HFFc6 (cell line): Measurements from ENCODE around the gene MCM3AP. TPM values are rescaled to one million over a fixed set of nuclear protein-coding genes. Genes with fewer than 3 reads are reported as not detected.

ENCODE experiments used
- DNase-seq: peaks from one replicate; pipeline ENCODE4 v3.0.0-alpha.2; 2018
- H3K27ac Mint-ChIP-seq: 2 replicates; pipeline ENCODE4 v1.8.0; 2020; ENCODE audit warnings: mild to moderate bottlenecking, mixed read lengths
- H3K27me3 Mint-ChIP-seq: 2 replicates; pipeline ENCODE4 v1.8.0; 2021; ENCODE audit warnings: mild to moderate bottlenecking, moderate library complexity, mixed read lengths; ENCODE audit not compliant: insufficient read depth
- H3K36me3 Mint-ChIP-seq: 2 replicates; pipeline ENCODE4 v1.8.0; 2021; ENCODE audit warnings: low read depth, mixed read lengths
- H3K4me1 Mint-ChIP-seq: 2 replicates; pipeline ENCODE4 v1.8.0; 2020; ENCODE audit warnings: low read depth, mixed read lengths
- H3K4me3 Mint-ChIP-seq: 2 replicates; pipeline ENCODE4 v1.8.0; 2020; ENCODE audit warnings: mild to moderate bottlenecking, moderate library complexity, mixed read lengths
- H3K9me3 Mint-ChIP-seq: 2 replicates; pipeline ENCODE4 v1.8.0; 2020; ENCODE audit warnings: mild to moderate bottlenecking, mixed read lengths
- total RNA-seq, 6 experiments: library from RNA; stranded (reverse); fragmentation: NEBNext Ultra II Directional; extraction: Animal tissue kit (Norgen Biotek cat#: 25700); gene quantifications; 2 replicates in 1 of 6; 3 replicates in 5 of 6; pipeline ENCODE4 v1.2.3, GENCODE V29; 2021
- TF ChIP-seq, protein P1 (sequence below): fragments of 200-600 bp; sonication (generic); IDR thresholded peaks from 2 replicates; pipeline ENCODE4 v1.5.0; 2021; ENCODE audit warnings: antibody characterized with exemption, mild to moderate bottlenecking

MCM3AP gene
- total RNA-seq, 6 experiments from 2014 or later = 85.7 to 91.8 (median 86.9) TPM

DNA sequence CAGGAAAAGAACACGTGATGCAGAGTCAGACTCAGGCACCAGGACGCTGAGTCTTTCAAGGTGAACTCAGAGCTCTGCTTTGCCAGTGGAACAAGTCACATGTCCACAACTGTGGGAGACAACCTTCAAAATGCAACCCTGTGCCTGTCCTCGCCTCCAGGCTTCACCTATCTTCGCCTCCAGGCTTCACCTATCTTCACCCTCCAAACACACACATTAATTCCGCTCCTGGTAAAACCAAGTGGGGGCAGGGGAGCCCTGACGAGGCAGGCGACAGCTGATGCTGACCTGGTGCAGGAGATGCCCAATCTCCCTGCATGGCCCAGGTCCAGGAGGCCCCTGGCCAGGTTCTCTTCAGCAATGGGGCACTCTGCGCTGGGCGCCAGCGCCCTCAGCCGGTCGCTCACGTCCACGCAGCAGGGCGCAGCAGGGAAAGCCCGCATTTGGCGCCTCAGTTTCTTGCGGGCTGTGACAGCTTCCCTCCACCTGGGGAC lies 28.9 kb downstream of the MCM3AP start:
- Mint-ChIP-seq H3K4me3 (no peak overlapping the region), H3K4me1 (no peaks in the 10 kb centered on the region), H3K27ac (no peak overlapping the region), H3K27me3 (no peaks in the 10 kb centered on the region; the same call in 1 of the 2 replicates), H3K36me3 (peaks cover 38% of the 10 kb centered on the region), H3K9me3 (no peaks in the 10 kb centered on the region)
- TF ChIP-seq, protein P1, sequence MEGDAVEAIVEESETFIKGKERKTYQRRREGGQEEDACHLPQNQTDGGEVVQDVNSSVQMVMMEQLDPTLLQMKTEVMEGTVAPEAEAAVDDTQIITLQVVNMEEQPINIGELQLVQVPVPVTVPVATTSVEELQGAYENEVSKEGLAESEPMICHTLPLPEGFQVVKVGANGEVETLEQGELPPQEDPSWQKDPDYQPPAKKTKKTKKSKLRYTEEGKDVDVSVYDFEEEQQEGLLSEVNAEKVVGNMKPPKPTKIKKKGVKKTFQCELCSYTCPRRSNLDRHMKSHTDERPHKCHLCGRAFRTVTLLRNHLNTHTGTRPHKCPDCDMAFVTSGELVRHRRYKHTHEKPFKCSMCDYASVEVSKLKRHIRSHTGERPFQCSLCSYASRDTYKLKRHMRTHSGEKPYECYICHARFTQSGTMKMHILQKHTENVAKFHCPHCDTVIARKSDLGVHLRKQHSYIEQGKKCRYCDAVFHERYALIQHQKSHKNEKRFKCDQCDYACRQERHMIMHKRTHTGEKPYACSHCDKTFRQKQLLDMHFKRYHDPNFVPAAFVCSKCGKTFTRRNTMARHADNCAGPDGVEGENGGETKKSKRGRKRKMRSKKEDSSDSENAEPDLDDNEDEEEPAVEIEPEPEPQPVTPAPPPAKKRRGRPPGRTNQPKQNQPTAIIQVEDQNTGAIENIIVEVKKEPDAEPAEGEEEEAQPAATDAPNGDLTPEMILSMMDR = no peak
- no peak for DNase-seq

DNA sequence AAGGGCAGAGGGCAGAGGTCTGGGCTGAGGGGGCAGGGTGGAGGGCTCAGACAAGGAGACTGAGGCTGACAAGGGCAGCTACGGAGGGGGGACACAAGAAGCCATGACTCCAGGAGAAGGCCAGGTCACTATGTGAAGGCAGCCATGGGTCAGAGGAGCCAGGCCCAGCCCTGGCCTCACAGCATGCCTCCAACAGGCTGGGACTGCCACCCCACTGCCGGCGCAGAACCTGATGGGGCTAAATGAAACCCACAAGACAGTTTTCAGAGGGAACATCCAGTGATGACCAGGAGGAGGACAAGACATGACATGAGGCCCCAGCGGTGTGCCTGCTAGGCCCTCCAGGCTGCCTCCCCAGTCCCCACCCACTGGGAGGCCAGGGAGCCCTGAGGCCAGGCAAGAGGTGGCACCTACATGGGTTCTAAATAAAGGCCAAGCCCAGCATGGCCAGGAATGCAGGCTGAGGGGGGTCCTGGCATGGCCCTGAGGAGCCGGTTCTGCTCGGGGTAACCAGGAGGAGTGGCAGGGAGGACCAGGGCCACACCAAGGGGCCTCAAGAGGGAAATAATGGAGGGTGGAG lies 29.6 kb downstream of the MCM3AP start:
- peaks cover 45% of the 10 kb centered on the region for H3K36me3 Mint-ChIP-seq
- H3K4me1 Mint-ChIP-seq = peaks cover 2% of the 10 kb centered on the region; the same call in 1 of the 2 replicates
- TF ChIP-seq, protein P1 = no peak
- DNase-seq = no peak
- no peak overlapping the region for H3K27ac Mint-ChIP-seq
- no peaks in the 10 kb centered on the region; the same call in 1 of the 2 replicates for H3K27me3 Mint-ChIP-seq
- H3K4me3 Mint-ChIP-seq = no peak overlapping the region
- H3K9me3 Mint-ChIP-seq = no peaks in the 10 kb centered on the region

DNA sequence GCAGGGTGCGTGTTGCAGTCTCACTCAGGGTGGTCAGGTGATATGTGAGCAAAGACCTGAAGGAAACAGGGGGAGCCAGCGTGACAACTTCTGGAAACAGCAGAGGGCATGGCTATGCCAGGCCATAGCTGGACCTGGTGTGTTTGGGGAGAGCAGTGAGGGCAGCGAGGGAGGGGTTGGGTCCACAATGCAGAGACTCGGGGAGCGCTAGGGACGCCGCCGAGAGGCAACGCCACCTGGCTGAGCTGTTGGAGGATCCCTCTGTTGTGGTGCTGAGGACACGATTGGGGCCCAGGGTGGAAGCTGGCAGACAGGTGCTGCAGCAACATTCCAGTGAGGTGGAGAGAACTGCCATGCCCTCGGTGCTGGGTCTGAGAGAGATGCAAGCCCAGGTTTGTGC lies 30.2 kb downstream of the MCM3AP start:
- TF ChIP-seq, protein P1 = no peak
- Mint-ChIP-seq H3K27ac (no peak overlapping the region), H3K4me1 (peaks cover 6% of the 10 kb centered on the region; the same call in 1 of the 2 replicates), H3K9me3 (no peaks in the 10 kb centered on the region), H3K4me3 (no peak overlapping the region), H3K36me3 (peaks cover 52% of the 10 kb centered on the region), H3K27me3 (no peaks in the 10 kb centered on the region; the same call in 1 of the 2 replicates)
- no peak for DNase-seq

- no peaks in the 10 kb centered on the region; the same call in 1 of the 2 replicates for H3K27me3 Mint-ChIP-seq
- H3K27ac Mint-ChIP-seq = no peak overlapping the region
- H3K4me1 Mint-ChIP-seq = peaks cover 6% of the 10 kb centered on the region; the same call in 1 of the 2 replicates
- TF ChIP-seq, protein P1 = no peak
- peaks cover 58% of the 10 kb centered on the region for H3K36me3 Mint-ChIP-seq
- DNase-seq = no peak
- no peaks in the 10 kb centered on the region for H3K9me3 Mint-ChIP-seq
- no peak overlapping the region for H3K4me3 Mint-ChIP-seq
Observed at GRCh38 chr21:46254208-46254975, 31.0 kb downstream of the MCM3AP start.

- no peaks in the 10 kb centered on the region for H3K9me3 Mint-ChIP-seq
- no peak overlapping the region for H3K4me3 Mint-ChIP-seq
- TF ChIP-seq, protein P1 = no peak
- no peaks in the 10 kb centered on the region; the same call in 1 of the 2 replicates for H3K27me3 Mint-ChIP-seq
- peaks cover 6% of the 10 kb centered on the region; the same call in 1 of the 2 replicates for H3K4me1 Mint-ChIP-seq
- H3K36me3 Mint-ChIP-seq = peaks cover 55% of the 10 kb centered on the region
- no peak for DNase-seq
- H3K27ac Mint-ChIP-seq = peak overlapping the region; percentile 10; the same call in 1 of the 2 replicates
Observed at GRCh38 chr21:46253610-46254124, 31.7 kb downstream of the MCM3AP start.
